PFSK-1 (cell line): ENCODE results near the gene ZNF592.

Source experiments
- FOXP2 ChIP-seq: optimal IDR thresholded peaks from 2 replicates; pipeline ENCODE3; 2011; ENCODE audit warnings: borderline replicate concordance, control low read depth, inconsistent platforms; ENCODE audit not compliant: insufficient read depth; ENCODE audit errors: extremely low read length, extremely low read depth
- POLR2AphosphoS5 ChIP-seq: IDR thresholded peaks from 2 replicates; pipeline ENCODE4 v1.6.1; 2012; ENCODE audit warnings: low read depth, mild to moderate bottlenecking, control low read depth, low read length, moderate library complexity
- SIN3A ChIP-seq: IDR thresholded peaks from 2 replicates; pipeline ENCODE4 v1.6.1; 2012; ENCODE audit warnings: mild to moderate bottlenecking, low read length, moderate library complexity, borderline replicate concordance; ENCODE audit not compliant: insufficient read depth
- TAF1 ChIP-seq: IDR thresholded peaks from 2 replicates; pipeline ENCODE4 v1.6.1; 2012; ENCODE audit warnings: low read length, control low read depth, borderline replicate concordance; ENCODE audit not compliant: insufficient read depth
- TF ChIP-seq, protein P1 (sequence below), 2 experiments: IDR thresholded peaks; 2 replicates each; pipeline versions ENCODE4 v1.6.1 to v1.8.0; 2011 to 2012; ENCODE audit warnings: low read depth in 2 of 2, low read length in 2 of 2, control low read depth in 1 of 2, inconsistent platforms in 1 of 2, mild to moderate bottlenecking in 1 of 2, moderate library complexity in 1 of 2; ENCODE audit not compliant: insufficient read depth in 1 of 2

Gene ZNF592

DNA sequence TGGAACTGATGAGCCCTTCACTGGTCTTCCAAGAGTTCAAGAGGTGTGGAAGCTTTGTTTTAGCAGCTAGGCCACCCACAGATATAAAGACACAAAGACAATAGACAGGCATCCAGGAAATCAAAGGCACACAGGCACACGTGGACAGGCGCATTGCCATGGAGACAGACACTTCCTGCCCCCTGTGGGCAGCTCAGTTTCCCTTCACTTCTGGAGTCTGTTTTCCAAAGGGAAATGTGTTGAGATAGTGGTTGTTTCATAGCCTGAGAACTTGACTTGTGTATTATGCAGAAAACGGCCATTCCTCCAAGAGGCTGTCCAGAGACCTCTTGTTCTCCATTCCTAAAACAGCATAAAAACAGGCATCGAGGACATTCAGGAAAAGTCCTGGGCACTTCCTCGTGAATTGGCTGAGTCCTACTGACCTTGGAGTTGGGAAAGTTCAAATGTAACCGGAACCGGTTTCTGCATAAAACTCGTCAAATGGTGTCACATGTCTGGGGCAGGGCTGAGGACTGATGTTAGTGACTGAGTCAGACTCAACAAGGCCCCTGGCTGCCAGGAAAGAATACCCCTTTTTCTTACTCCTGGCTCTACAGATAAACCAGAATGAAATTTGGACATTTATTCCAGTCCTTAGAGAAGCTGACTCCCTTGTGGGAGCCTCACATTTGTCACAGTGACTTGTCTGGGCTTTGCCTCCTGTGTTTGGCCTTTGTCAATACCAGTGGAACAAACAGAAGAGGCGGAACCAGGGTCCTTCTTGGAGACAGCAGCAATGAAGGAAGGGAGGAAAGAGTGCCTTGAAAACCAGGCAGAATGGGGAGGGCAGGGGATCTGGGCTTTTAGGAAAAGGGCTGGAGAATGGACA lies 70.1 kb downstream of the ZNF592 start:
- TF ChIP-seq FOXP2 (no peak), TAF1 (no peak), SIN3A (no peak), POLR2AphosphoS5 (no peak)
- TF ChIP-seq, protein P1, sequence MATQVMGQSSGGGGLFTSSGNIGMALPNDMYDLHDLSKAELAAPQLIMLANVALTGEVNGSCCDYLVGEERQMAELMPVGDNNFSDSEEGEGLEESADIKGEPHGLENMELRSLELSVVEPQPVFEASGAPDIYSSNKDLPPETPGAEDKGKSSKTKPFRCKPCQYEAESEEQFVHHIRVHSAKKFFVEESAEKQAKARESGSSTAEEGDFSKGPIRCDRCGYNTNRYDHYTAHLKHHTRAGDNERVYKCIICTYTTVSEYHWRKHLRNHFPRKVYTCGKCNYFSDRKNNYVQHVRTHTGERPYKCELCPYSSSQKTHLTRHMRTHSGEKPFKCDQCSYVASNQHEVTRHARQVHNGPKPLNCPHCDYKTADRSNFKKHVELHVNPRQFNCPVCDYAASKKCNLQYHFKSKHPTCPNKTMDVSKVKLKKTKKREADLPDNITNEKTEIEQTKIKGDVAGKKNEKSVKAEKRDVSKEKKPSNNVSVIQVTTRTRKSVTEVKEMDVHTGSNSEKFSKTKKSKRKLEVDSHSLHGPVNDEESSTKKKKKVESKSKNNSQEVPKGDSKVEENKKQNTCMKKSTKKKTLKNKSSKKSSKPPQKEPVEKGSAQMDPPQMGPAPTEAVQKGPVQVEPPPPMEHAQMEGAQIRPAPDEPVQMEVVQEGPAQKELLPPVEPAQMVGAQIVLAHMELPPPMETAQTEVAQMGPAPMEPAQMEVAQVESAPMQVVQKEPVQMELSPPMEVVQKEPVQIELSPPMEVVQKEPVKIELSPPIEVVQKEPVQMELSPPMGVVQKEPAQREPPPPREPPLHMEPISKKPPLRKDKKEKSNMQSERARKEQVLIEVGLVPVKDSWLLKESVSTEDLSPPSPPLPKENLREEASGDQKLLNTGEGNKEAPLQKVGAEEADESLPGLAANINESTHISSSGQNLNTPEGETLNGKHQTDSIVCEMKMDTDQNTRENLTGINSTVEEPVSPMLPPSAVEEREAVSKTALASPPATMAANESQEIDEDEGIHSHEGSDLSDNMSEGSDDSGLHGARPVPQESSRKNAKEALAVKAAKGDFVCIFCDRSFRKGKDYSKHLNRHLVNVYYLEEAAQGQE (IDR thresholded peaks at IDR 0.05; ENCODE audit: insufficient read depth in 1 of 2, low read depth in 2 of 2, low read length in 2 of 2): no peak

DNA sequence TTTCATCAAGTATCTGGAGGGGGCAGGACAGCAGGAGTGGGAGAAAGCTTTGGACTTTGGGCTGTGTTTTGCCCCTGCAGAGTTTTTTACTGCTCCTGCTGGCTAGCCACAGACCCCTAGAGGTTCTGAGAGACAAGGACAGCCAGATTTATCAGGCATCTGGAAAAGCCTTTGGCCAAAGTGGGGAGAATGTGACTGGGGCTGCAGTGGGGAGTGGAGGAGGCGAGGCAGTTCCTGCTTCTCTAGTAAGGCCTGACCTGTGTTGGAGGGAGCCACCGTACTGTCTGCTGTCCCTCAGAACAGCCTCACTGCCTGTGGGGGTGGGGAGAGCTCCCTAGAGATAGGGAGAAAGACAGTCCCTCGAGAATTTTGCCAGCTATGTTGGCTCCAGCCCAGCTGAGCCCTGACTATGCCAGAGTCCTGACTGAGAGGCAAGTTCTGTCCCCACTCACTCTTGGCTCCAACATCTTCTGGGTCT lies 70.9 kb downstream of the ZNF592 start:
- no peak for TF ChIP-seq SIN3A
- no peak for TF ChIP-seq POLR2AphosphoS5
- TF ChIP-seq, protein P1 (IDR thresholded peaks at IDR 0.05; ENCODE audit: insufficient read depth in 1 of 2, low read depth in 2 of 2, low read length in 2 of 2): no peak
- no peak for TF ChIP-seq TAF1
- no peak for TF ChIP-seq FOXP2

DNA sequence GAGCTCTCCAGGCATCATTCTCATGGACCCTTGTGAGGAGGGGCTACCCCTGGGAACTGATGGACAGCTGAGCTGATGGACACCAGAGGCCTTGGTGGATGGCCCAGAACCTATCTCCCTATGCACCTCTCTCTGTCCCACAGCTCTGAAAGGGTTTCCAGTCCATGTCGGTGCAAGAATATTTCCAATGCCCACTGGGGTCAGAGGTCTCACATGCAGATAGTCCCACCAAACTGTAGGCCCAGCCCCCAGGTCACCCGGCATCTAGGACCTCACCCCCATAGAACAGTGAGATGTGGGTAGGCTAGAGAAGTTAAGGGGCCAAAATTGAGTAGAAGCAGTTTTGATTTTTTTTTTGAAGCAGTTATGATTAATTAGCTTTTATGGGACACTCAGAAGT lies 71.4 kb downstream of the ZNF592 start:
- TF ChIP-seq FOXP2 (no peak), SIN3A (no peak)

DNA sequence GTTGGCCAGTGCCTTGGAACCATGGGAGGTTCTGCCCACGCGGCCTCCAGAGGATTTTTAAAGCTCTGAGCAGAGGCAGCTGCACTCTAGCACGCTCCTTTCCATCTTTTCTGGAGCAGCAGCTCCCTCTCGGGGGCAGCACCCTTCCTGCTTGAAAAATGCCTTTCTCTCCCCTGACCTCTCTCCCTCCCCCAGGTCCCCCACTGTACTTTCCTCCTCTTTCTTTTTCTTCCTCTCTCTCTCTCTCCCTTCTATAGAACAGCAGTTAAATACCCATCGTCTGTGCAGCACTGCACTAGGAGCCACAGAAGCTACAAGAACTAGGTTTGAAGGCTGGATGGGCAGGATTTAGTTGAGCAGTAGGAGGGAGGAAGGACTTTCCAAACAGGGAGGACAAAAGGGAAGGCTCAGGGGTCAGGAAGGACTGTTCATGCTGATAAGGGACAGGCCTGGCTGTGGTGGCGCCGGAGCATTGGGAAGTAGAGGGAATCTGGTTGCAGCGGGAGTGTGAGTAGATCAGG lies 73.2 kb downstream of the ZNF592 start:
- TF ChIP-seq, protein P1 (IDR thresholded peaks at IDR 0.05; ENCODE audit: insufficient read depth in 1 of 2, low read depth in 2 of 2, low read length in 2 of 2): no peak
- TF ChIP-seq TAF1: no peak
- TF ChIP-seq SIN3A: no peak
- no peak for TF ChIP-seq POLR2AphosphoS5
- TF ChIP-seq FOXP2: no peak

DNA sequence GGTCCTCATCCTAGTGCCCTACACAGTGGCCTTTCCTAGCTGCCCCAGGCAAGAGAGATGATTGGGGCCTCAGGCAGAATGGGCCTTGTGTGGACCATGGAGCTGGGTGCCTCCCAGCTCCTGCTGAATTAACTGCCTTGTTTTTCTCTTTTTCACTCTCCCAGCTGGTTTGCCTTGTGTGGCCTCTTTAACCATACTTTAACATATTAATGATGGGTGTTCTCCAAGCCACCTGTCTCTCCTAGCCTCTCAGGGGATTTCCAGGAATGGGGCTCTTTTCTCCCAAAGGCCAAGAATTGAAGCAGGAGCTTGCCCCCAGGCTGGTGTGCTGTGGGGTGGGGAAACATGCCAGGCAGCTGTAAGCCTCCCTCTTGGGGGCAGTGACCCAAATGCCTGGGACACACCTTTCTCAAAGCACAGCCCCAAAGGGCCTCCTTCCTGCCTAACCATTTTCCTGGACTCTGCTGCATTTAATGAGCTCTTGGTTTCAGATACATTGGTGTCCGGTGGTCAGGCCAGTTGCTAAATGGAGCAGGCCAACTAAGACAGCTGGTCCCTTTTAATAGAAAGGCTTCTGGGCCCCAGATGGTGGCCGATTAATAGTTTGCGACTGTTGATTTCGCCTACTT lies 74.4 kb downstream of the ZNF592 start:
- TF ChIP-seq POLR2AphosphoS5 (no peak), TAF1 (no peak), FOXP2 (no peak), SIN3A (no peak)
- TF ChIP-seq, protein P1 (IDR thresholded peaks at IDR 0.05; ENCODE audit: insufficient read depth in 1 of 2, low read depth in 2 of 2, low read length in 2 of 2): no peak
